SK-N-SH treated with all-trans-retinoic acid at 6 μM for 48 hours (cell line): ENCODE results near the gene FANCE.

Experiments
- CSDC2 ChIP-seq: fragments of 250-450 bp; sonication (Bioruptor Pico); IDR thresholded peaks from 2 replicates; pipeline ENCODE4 v1.5.0; 2020; ENCODE audit warnings: mild to moderate bottlenecking, moderate library complexity
- CSRNP3 ChIP-seq: fragments of 250-450 bp; sonication (Bioruptor Pico); IDR thresholded peaks from 2 replicates; pipeline ENCODE4 v1.5.1; 2021; ENCODE audit warnings: mild to moderate bottlenecking, moderate library complexity
- ZFP30 ChIP-seq: fragments of 450-650 bp; formaldehyde crosslinking; IDR thresholded peaks from 2 replicates; pipeline ENCODE4 v1.5.0; 2022; ENCODE audit warnings: mild to moderate bottlenecking, moderate library complexity

GRCh38 chr6:35477028-35477427 is 24.9 kb downstream of the FANCE start:
- TF ChIP-seq CSRNP3 (CRISPR knock-in tag) (no peak), CSDC2 (no peak), ZFP30 (CRISPR knock-in tag) (no peak)
